A549 (cell line): Measurements from ENCODE around the gene B3GALT6. TPM values are rescaled to one million over a fixed set of nuclear protein-coding genes. Genes with fewer than 3 reads are reported as not detected.

Source experiments
- ATAC-seq, 2 experiments: fragments of 200-7000 bp in 1 of 2; fragments of >200 bp in 1 of 2; cut with Nextera tagmentation in 1 of 2; cut with Tn5 transposase in 1 of 2; 3 replicates each; pipeline versions ENCODE4 v1.8.0 to v1.9.1; 2018 to 2020; ENCODE audit warnings: mild to moderate bottlenecking in 1 of 2, moderate library complexity in 1 of 2
- CTCF ChIA-PET: fragments of 300-600 bp; sonication (Branson Sonifier 250); formaldehyde crosslinking; extraction: SDS; loops from one replicate; lab custom pipeline; 2021; ENCODE audit warnings: antibody characterized with exemption, inconsistent platforms; lab: Yijun Ruan, JAX
- POLR2A ChIA-PET: fragments of 350-600 bp; formaldehyde crosslinking; extraction: SDS; loops from one replicate; lab custom pipeline; 2021; ENCODE audit warnings: antibody characterized with exemption, inconsistent platforms; lab: Yijun Ruan, JAX
- DNase-seq, 2 experiments: peaks; one replicate each; pipeline versions ENCODE4 v3.0.0 to v3.0.0-alpha.2; 2011 to 2016; ENCODE audit warnings: low read depth in 1 of 2, low spot score in 1 of 2
- FAIRE-seq: peaks from 2 replicates; lab custom pipeline; 2011; peaks lifted over from hg19 to GRCh38; lab: Jason Lieb, UNC
- H3K27ac ChIP-seq, 2 experiments: fragments of >200 bp; sonication (Bioruptor Twin); formaldehyde crosslinking; 3 replicates each; pipeline ENCODE4 v1.5.1; 2016 to 2017
- H3K4me1 ChIP-seq: fragments of >200 bp; sonication (Bioruptor Twin); formaldehyde crosslinking; 3 replicates; pipeline ENCODE4 v1.6.1; 2016
- H3K4me2 ChIP-seq: fragments of >200 bp; sonication (Bioruptor Twin); formaldehyde crosslinking; 3 replicates; pipeline ENCODE4 v1.6.1; 2016
- H3K4me3 ChIP-seq: fragments of >200 bp; sonication (Bioruptor Twin); formaldehyde crosslinking; 3 replicates; pipeline ENCODE4 v1.5.1; 2016
- H3K9me3 ChIP-seq: fragments of >200 bp; sonication (Bioruptor Twin); formaldehyde crosslinking; 3 replicates; pipeline ENCODE4 v1.6.1; 2016
- BHLHE40 ChIP-seq: IDR thresholded peaks from 2 replicates; pipeline ENCODE4 v1.6.1; 2012; ENCODE audit warnings: low read depth, low read length, inconsistent platforms
- CHD2 ChIP-seq: fragments of 150-350 bp; IDR thresholded peaks from 2 replicates; pipeline ENCODE4 v1.6.1; 2014; ENCODE audit warnings: low read length; ENCODE audit not compliant: partially characterized antibody
- EHMT2 ChIP-seq: fragments of 200-600 bp; sonication (generic); IDR thresholded peaks from 2 replicates; pipeline ENCODE4 v1.6.1; 2016; ENCODE audit warnings: antibody characterized with exemption, low read depth, mild to moderate bottlenecking, moderate library complexity
- GATA3 ChIP-seq: IDR thresholded peaks from 2 replicates; pipeline ENCODE4 v1.6.1; 2012; ENCODE audit warnings: borderline replicate concordance
- JUNB ChIP-seq: fragments of >200 bp; sonication (Bioruptor Twin); formaldehyde crosslinking; IDR thresholded peaks from 2 replicates; pipeline ENCODE4 v1.6.1; 2016
- KDM1A ChIP-seq: fragments of 200-600 bp; sonication (generic); IDR thresholded peaks from 2 replicates; pipeline ENCODE4 v1.6.1; 2016; ENCODE audit warnings: low read depth, mild to moderate bottlenecking
- MAFK ChIP-seq: fragments of 450-650 bp; IDR thresholded peaks from 2 replicates; pipeline ENCODE4 v1.6.1; 2014; ENCODE audit not compliant: partially characterized antibody
- NR3C1 ChIP-seq: fragments of >200 bp; sonication (Bioruptor Twin); formaldehyde crosslinking; IDR thresholded peaks from 3 replicates; pipeline ENCODE4 v1.6.1; 2017
- RARB ChIP-seq: fragments of 250-450 bp; sonication (Bioruptor Pico); IDR thresholded peaks from 2 replicates; pipeline ENCODE4 v1.8.0; 2021; ENCODE audit warnings: mild to moderate bottlenecking, moderate library complexity
- TFCP2L1 ChIP-seq: fragments of 250-450 bp; sonication (Bioruptor Pico); IDR thresholded peaks from 2 replicates; pipeline ENCODE4 v1.5.0; 2021; ENCODE audit warnings: mild to moderate bottlenecking
- ZNF302 ChIP-seq: fragments of 250-450 bp; sonication (Bioruptor Pico); IDR thresholded peaks from 2 replicates; pipeline ENCODE4 v1.9.0; 2021; ENCODE audit warnings: inconsistent platforms, mild to moderate bottlenecking, moderate library complexity
- ZSCAN20 ChIP-seq: fragments of 250-450 bp; sonication (Bioruptor Pico); IDR thresholded peaks from 2 replicates; pipeline ENCODE4 v1.8.0; 2022; ENCODE audit warnings: mild to moderate bottlenecking, moderate library complexity
- WGBS: methylation state at CpG from one replicate; pipeline ENCODE4 v1.1.6; 2017; ENCODE audit errors: missing lambda C conversion rate; 5-methylcytosine and 5-hydroxymethylcytosine counted together
- polyA plus RNA-seq, 4 experiments: library from polyadenylated mRNA; depleted of rRNA in 3 of 4; stranded (reverse); fragments of >200 nt; fragmentation: RNase III in 1 of 4; extraction: RNeasy Plus Mini Kit Qiagen cat#74134 plus additional on column Dnase treatment in 1 of 4; gene quantifications; 2 replicates in 3 of 4; 3 replicates in 1 of 4; pipeline ENCODE4 v1.2.3, GENCODE V29; 2011 to 2017
- TF ChIP-seq, protein P1 (sequence below): fragments of >200 bp; sonication (Bioruptor Twin); formaldehyde crosslinking; IDR thresholded peaks from 2 replicates; pipeline ENCODE4 v1.6.1; 2016
- TF ChIP-seq, protein P2 (sequence below): fragments of >200 bp; sonication (Bioruptor Twin); formaldehyde crosslinking; IDR thresholded peaks from 3 replicates; pipeline ENCODE4 v1.6.1; 2016
- TF ChIP-seq, protein P3 (sequence below): fragments of 250-450 bp; sonication (Bioruptor Pico); IDR thresholded peaks from 2 replicates; pipeline ENCODE4 v1.5.0; 2021; ENCODE audit warnings: mild to moderate bottlenecking, moderate library complexity, borderline replicate concordance
- TF ChIP-seq, protein P4 (sequence below): fragments of 150-350 bp; IDR thresholded peaks from 2 replicates; pipeline ENCODE4 v1.6.1; 2014; ENCODE audit warnings: low read depth, mild to moderate bottlenecking, low read length

Gene B3GALT6
- polyA plus RNA-seq, 2 of the 4 experiments (the other 2 are of a cell fraction) = 12.5 to 12.9 TPM

DNA sequence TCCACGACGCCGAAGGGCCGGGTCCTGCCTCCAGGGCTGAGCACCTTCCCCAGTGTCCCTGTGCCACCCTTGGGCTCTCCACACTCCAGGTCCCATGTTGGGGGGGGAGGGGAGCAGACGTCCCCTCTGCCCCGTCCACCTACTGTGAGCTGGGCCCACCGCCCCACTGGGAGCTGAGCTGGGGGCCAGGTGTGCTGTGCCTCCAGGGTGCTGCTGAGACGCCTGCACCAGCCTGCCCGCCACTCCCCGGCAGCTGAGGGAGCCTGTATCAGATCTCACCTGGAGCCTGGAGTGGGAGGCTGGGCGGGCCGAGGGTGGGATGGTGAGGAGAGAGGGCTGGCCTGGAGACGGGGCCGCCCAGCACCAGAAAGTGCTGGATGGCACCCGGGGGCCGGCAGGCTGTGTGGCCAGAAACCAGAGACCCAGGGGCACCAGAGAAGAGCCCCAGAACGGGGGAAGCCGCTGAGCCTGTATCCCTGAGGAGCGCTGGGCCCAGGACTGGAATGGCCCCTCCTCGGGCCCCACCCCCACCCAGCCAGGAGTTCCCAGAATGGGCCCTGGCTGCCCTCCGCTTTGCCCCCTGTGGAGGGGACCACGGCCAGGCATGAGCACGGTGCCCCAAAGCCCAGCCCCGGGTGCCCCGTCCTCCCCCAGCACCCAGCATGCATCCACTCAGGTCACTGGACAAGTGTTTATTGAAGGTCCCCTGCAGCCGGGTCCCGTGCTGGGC, 29.0 kb upstream of the B3GALT6 start:
- H3K27ac ChIP-seq = no peak overlapping the region
- DNase-seq = no peak
- TF ChIP-seq, protein P1, sequence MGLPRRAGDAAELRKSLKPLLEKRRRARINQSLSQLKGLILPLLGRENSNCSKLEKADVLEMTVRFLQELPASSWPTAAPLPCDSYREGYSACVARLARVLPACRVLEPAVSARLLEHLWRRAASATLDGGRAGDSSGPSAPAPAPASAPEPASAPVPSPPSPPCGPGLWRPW = no peak
- TF ChIP-seq EHMT2 (no peak), TFCP2L1 (CRISPR knock-in tag) (no peak), ZNF302 (CRISPR knock-in tag) (no peak)
- TF ChIP-seq, protein P2, sequence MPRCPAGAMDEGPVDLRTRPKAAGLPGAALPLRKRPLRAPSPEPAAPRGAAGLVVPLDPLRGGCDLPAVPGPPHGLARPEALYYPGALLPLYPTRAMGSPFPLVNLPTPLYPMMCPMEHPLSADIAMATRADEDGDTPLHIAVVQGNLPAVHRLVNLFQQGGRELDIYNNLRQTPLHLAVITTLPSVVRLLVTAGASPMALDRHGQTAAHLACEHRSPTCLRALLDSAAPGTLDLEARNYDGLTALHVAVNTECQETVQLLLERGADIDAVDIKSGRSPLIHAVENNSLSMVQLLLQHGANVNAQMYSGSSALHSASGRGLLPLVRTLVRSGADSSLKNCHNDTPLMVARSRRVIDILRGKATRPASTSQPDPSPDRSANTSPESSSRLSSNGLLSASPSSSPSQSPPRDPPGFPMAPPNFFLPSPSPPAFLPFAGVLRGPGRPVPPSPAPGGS = no peak
- H3K4me1 ChIP-seq = no peaks in the 10 kb centered on the region; the same call in 2 of the 3 replicates
- FAIRE-seq = no peak
- H3K4me3 ChIP-seq = no peak overlapping the region
- no peak overlapping the region for H3K4me2 ChIP-seq
- 30% methylated on average over 2 of the region's 27 CpGs for WGBS
- H3K9me3 ChIP-seq = no peaks in the 10 kb centered on the region
- no peak for ATAC-seq
- POLR2A ChIA-PET = no interaction called here
- CTCF ChIA-PET = no interaction called here

DNA sequence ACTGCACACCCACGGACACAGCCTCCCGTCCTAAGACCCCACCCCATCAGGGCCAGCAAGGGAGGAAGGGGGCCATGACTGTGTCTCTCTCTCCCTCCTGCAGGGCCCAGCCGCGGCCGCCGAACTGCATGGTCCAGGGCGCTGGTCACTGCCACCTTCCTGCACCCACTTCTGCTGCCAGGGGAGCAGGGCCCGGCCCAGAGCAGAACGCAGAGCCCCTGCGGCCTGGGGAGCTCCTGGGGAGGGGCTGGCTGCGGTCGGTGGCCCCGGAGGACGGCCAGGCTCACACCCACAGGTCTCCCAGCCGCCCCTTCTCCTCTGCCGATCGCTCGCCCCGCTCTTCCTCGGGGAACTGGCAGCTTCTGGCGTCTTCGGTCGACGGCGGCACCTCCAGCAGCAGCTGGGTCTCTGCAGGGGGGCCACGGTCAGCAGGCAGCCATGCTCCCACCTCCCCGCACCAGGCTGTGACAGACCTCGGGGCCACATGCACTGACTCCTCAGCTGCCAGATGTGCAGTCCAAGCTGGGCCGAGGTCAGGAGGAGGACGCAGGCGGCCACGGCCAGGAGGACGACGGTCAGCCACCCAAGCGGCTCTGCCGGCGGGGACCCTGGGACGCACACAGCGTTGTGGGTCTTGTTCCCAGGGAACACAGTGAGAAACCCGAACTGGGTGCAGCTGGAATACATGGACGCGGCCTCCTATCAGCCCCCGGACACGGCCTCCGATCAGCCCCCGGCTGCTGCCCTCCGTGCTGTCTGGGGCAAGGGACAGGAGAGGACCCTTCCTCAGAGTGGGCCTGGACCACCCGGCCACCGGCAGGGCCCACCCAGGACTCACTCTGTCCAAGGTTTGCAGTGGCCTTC, 28.2 kb upstream of the B3GALT6 start:
- WGBS = 80% methylated on average over 13 of the region's 49 CpGs
- Histone ChIP-seq H3K4me3 (no peak overlapping the region), H3K4me1 (peaks cover 3% of the 10 kb centered on the region; the same call in 1 of the 3 replicates), H3K27ac (no peak overlapping the region), H3K9me3 (no peaks in the 10 kb centered on the region), H3K4me2 (no peak overlapping the region)
- ChIA-PET CTCF (no interaction called here), POLR2A (no interaction called here)
- ATAC-seq (no peak), DNase-seq (no peak), FAIRE-seq (no peak)
- no peak for TF ChIP-seq MAFK
- no peak for TF ChIP-seq JUNB
- TF ChIP-seq, protein P2 = no peak
- no peak for TF ChIP-seq BHLHE40
- TF ChIP-seq, protein P3, sequence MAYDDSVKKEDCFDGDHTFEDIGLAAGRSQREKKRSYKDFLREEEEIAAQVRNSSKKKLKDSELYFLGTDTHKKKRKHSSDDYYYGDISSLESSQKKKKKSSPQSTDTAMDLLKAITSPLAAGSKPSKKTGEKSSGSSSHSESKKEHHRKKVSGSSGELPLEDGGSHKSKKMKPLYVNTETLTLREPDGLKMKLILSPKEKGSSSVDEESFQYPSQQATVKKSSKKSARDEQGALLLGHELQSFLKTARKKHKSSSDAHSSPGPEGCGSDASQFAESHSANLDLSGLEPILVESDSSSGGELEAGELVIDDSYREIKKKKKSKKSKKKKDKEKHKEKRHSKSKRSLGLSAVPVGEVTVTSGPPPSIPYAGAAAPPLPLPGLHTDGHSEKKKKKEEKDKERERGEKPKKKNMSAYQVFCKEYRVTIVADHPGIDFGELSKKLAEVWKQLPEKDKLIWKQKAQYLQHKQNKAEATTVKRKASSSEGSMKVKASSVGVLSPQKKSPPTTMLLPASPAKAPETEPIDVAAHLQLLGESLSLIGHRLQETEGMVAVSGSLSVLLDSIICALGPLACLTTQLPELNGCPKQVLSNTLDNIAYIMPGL (CRISPR knock-in tag) = no peak
- no peak for TF ChIP-seq RARB (CRISPR knock-in tag)

DNA sequence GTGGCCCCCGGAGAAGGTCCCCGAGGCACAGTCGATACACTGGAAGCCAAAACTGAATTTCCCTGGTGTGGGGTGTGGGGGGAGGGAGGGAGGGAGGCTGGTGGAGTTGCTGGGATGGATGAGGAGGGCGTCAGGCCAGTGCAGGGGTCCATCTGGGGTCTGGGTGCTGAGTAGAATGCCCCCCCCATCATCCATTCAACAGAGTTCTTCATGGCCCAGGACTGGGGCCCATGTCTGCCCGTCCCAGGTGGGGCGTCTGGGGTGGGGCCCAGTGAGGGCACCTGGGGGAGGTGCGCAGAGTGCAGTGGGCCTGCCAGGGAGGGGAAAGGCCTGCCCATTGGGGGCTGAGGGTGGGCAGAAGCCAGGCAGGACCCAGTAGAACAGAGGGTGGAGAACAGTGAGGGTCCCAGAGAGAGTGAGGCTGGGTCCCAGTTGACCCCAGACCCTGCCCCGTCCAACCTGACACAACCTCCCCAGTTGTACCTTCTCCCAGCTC, 27.6 kb upstream of the B3GALT6 start:
- FAIRE-seq = no peak
- CTCF ChIA-PET = interaction anchor here (1.2 kb wide), 1 partner anchor 13 kb away, joined by 3 read pairs; no protein-coding TSS in a partner anchor
- no peak for DNase-seq
- ATAC-seq = no peak
- WGBS = no CpG with 5 or more reads among the region's 8 CpGs
- no peak overlapping the region for H3K27ac ChIP-seq
- H3K4me3 ChIP-seq = no peak overlapping the region
- H3K4me1 ChIP-seq = peaks cover 3% of the 10 kb centered on the region; the same call in 1 of the 3 replicates
- POLR2A ChIA-PET = no interaction called here
- TF ChIP-seq ZSCAN20 = no peak
- no peak for TF ChIP-seq GATA3
- TF ChIP-seq CHD2 = no peak
- TF ChIP-seq NR3C1 = no peak
- TF ChIP-seq, protein P4, sequence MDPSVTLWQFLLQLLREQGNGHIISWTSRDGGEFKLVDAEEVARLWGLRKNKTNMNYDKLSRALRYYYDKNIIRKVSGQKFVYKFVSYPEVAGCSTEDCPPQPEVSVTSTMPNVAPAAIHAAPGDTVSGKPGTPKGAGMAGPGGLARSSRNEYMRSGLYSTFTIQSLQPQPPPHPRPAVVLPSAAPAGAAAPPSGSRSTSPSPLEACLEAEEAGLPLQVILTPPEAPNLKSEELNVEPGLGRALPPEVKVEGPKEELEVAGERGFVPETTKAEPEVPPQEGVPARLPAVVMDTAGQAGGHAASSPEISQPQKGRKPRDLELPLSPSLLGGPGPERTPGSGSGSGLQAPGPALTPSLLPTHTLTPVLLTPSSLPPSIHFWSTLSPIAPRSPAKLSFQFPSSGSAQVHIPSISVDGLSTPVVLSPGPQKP = no peak
- no peak for TF ChIP-seq KDM1A
- TF ChIP-seq, all 56 proteins: peak for 0
- Histone ChIP-seq H3K4me2 (no peak overlapping the region), H3K9me3 (no peaks in the 10 kb centered on the region)
